AG04450 (cell line): Measurements from ENCODE around the gene HIBADH. TPM values are rescaled to one million over a fixed set of nuclear protein-coding genes. Genes with fewer than 3 reads are reported as not detected.

Experiments used
- CTCF ChIA-PET: fragments of 300-600, 350-600 bp; formaldehyde crosslinking; extraction: SDS; loops from one replicate; lab custom pipeline; 2022; ENCODE audit warnings: antibody characterized with exemption, inconsistent platforms; lab: Charles Lee
- POLR2A ChIA-PET: fragments of 350-600 bp; formaldehyde crosslinking; extraction: SDS; loops from one replicate; lab custom pipeline; 2021; ENCODE audit warnings: antibody characterized with exemption, inconsistent platforms; lab: Yijun Ruan, JAX
- DNase-seq: peaks from one replicate; pipeline ENCODE4 v3.0.0-alpha.2; 2011; ENCODE audit warnings: low read depth, low spot score
- H3K27ac ChIP-seq: one replicate; pipeline ENCODE4 v1.5.1; 2012; ENCODE audit warnings: low read depth, low read length, control low read depth
- H3K27me3 ChIP-seq: one replicate; pipeline ENCODE4 v1.6.0; 2012; ENCODE audit warnings: low read length; ENCODE audit not compliant: control insufficient read depth, insufficient read depth
- H3K4me3 ChIP-seq: 2 replicates; pipeline ENCODE4 v1.5.1; 2011; ENCODE audit warnings: mild to moderate bottlenecking, low read depth, low read length, control low read depth
- H3K9me3 ChIP-seq: 2 replicates; pipeline ENCODE4 v1.5.1; 2012; ENCODE audit warnings: low read length; ENCODE audit not compliant: control insufficient read depth, insufficient read depth
- polyA plus RNA-seq: library from polyadenylated mRNA; depleted of rRNA; stranded (reverse); fragments of >200 nt; gene quantifications from 2 replicates; pipeline ENCODE4 v1.2.3, GENCODE V29; 2011
- TF ChIP-seq, protein P1 (sequence below): IDR thresholded peaks from 2 replicates; pipeline ENCODE4 v1.5.1; 2011; ENCODE audit warnings: low read depth, low read length, control low read depth, inconsistent platforms

Gene HIBADH
- polyA plus RNA-seq, 1 experiment = 86.3 TPM

- no peaks in the 10 kb centered on the region for H3K27me3 ChIP-seq
- H3K27ac ChIP-seq = no peak overlapping the region
- H3K4me3 ChIP-seq = no peak overlapping the region
- POLR2A ChIA-PET = no interaction called here
- no peaks in the 10 kb centered on the region for H3K9me3 ChIP-seq
- CTCF ChIA-PET = interaction anchor here (0.6 to 6.7 kb wide), 22 partner anchors 8 to 928 kb away, joined by 3 to 36 read pairs (median 4); no protein-coding TSS in a partner anchor
- TF ChIP-seq, protein P1, sequence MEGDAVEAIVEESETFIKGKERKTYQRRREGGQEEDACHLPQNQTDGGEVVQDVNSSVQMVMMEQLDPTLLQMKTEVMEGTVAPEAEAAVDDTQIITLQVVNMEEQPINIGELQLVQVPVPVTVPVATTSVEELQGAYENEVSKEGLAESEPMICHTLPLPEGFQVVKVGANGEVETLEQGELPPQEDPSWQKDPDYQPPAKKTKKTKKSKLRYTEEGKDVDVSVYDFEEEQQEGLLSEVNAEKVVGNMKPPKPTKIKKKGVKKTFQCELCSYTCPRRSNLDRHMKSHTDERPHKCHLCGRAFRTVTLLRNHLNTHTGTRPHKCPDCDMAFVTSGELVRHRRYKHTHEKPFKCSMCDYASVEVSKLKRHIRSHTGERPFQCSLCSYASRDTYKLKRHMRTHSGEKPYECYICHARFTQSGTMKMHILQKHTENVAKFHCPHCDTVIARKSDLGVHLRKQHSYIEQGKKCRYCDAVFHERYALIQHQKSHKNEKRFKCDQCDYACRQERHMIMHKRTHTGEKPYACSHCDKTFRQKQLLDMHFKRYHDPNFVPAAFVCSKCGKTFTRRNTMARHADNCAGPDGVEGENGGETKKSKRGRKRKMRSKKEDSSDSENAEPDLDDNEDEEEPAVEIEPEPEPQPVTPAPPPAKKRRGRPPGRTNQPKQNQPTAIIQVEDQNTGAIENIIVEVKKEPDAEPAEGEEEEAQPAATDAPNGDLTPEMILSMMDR = peak; percentile 58
- DNase-seq = peak; percentile 3
These were observed 86.2 kb downstream of the HIBADH start for GRCh38 chr7:27576360-27576944.

DNA sequence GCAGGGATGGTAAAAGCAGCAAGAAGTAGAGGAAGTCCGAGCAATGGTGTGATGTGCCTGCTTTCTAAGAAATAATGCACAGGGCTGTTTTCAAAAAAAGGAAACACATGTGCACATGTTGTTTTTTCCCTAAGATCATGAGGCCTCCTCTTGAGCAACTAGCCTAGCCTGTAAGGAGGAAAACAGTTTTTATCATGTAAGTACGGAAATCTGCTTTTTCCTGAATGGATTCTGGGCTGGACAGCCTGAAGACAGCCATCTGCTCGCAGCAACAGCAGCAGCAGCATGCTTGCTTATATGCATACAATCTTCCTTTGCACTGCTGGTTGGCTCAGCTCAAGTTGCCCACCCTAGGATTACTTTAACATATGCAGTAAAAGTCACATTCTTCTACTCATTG, 87.1 kb downstream of the HIBADH start:
- H3K9me3 ChIP-seq = no peaks in the 10 kb centered on the region
- CTCF ChIA-PET = interaction anchor here (0.7 to 6.7 kb wide), 5 partner anchors 12 to 444 kb away, joined by 3 to 36 read pairs (median 7); no protein-coding TSS in a partner anchor
- POLR2A ChIA-PET = no interaction called here
- no peak for DNase-seq
- TF ChIP-seq, protein P1 = no peak
- no peak overlapping the region for H3K4me3 ChIP-seq
- H3K27me3 ChIP-seq = no peaks in the 10 kb centered on the region
- no peak overlapping the region for H3K27ac ChIP-seq

DNA sequence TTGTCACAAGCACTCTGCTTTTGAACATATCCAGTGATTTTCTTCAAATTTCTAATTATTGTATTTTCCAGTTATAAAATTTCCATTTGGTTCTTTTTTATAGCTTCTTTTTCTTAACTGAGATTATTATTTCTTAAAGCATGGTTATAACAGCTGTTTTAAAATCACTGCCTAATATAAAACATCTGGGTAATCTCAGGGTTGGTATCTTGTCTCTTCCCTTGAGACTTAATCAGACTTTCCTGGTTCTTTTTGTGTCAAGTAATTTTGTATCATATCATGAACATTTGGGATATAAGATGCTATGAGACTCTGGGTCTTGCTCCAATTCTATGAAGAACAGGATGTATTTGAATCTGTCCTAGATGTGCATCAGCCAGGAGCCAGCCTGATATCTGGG, 93.6 kb downstream of the HIBADH start:
- TF ChIP-seq, protein P1 = no peak
- no peak overlapping the region for H3K27ac ChIP-seq
- no peaks in the 10 kb centered on the region for H3K9me3 ChIP-seq
- DNase-seq = no peak
- POLR2A ChIA-PET = no interaction called here
- H3K27me3 ChIP-seq = no peaks in the 10 kb centered on the region
- CTCF ChIA-PET = interaction anchor here (0.6 to 1.8 kb wide), 4 partner anchors 7 to 390 kb away, joined by 3 to 6 read pairs (median 3); no protein-coding TSS in a partner anchor
- H3K4me3 ChIP-seq = no peak overlapping the region

- no peaks in the 10 kb centered on the region for H3K27me3 ChIP-seq
- DNase-seq = no peak
- no peaks in the 10 kb centered on the region for H3K9me3 ChIP-seq
- no peak overlapping the region for H3K4me3 ChIP-seq
- POLR2A ChIA-PET = no interaction called here
- H3K27ac ChIP-seq = no peak overlapping the region
- TF ChIP-seq, protein P1 = no peak
- CTCF ChIA-PET = no interaction called here
These were observed 95.4 kb downstream of the HIBADH start for GRCh38 chr7:27567266-27567665.

DNA sequence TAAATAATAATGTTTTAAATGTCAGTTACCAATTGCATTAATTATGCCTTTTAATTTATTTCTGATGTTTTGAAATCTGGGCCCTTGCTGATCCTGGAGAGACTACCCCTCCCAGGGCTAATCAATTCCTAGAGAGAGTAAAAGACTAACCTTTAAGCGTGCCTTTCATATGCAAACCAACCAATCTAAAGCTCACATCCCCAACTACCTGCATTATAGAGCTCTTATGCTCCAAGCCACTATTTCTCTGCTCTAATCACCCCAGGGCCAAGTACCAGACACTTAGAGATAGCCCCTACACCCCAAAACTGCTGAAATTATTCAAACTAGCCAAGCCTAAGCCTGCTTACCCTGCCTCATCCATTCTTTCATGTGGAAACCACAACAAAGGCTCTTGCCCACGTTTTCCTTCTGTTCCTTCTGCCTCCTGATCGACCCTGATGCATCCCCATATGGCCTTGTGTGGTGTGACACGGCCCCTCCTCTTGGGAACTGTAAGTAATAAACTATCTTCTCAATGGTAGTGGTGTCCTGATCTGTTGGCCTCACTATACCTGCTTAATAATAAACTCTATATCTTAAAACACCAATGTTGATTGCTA, 97.7 kb downstream of the HIBADH start:
- POLR2A ChIA-PET = no interaction called here
- no peaks in the 10 kb centered on the region for H3K27me3 ChIP-seq
- no peaks in the 10 kb centered on the region for H3K9me3 ChIP-seq
- TF ChIP-seq, protein P1 = no peak
- no peak overlapping the region for H3K27ac ChIP-seq
- H3K4me3 ChIP-seq = no peak overlapping the region
- CTCF ChIA-PET = interaction anchor here (2.6 kb wide), 1 partner anchor 12 kb away, joined by 7 read pairs; no protein-coding TSS in a partner anchor
- DNase-seq = no peak
